ENCODE results near the gene APOB. TPM values are rescaled to one million over a fixed set of nuclear protein-coding genes. Genes with fewer than 3 reads are reported as not detected.

The APOB gene
- total RNA-seq, 1 donor, result not detected

- no peaks in the 10 kb centered on the region for H3K27me3 ChIP-seq (ENCODE audit: insufficient read depth, low read length)
- H3K4me1 ChIP-seq (ENCODE audit: insufficient read depth, low read length), result no peaks in the 10 kb centered on the region
- H3K4me3 ChIP-seq (ENCODE audit: low read length), result no peak overlapping the region
- H3K9me3 ChIP-seq (ENCODE audit: low read depth, low read length), result no peaks in the 10 kb centered on the region
Observed at GRCh38 chr2:21009662-21010225, 34.1 kb downstream of the APOB start.

- H3K4me3 ChIP-seq (ENCODE audit: low read length), result no peak overlapping the region
- H3K27me3 ChIP-seq (ENCODE audit: insufficient read depth, low read length), result no peaks in the 10 kb centered on the region
- no peaks in the 10 kb centered on the region for H3K4me1 ChIP-seq (ENCODE audit: insufficient read depth, low read length)
- H3K9me3 ChIP-seq (ENCODE audit: low read depth, low read length), result no peaks in the 10 kb centered on the region
Observed at GRCh38 chr2:21008790-21009661, 34.8 kb downstream of the APOB start.

- no peak overlapping the region for H3K4me3 ChIP-seq (ENCODE audit: low read length)
- no peaks in the 10 kb centered on the region for H3K27me3 ChIP-seq (ENCODE audit: insufficient read depth, low read length)
- no peaks in the 10 kb centered on the region for H3K9me3 ChIP-seq (ENCODE audit: low read depth, low read length)
- H3K4me1 ChIP-seq (ENCODE audit: insufficient read depth, low read length), result no peaks in the 10 kb centered on the region
Observed at GRCh38 chr2:21008014-21008789, 35.7 kb downstream of the APOB start.

GRCh38 chr2:21007129-21008013, 36.5 kb downstream of the APOB start:
- no peaks in the 10 kb centered on the region for H3K9me3 ChIP-seq (ENCODE audit: low read depth, low read length)
- no peaks in the 10 kb centered on the region for H3K27me3 ChIP-seq (ENCODE audit: insufficient read depth, low read length)
- no peak overlapping the region for H3K4me3 ChIP-seq (ENCODE audit: low read length)
- H3K4me1 ChIP-seq (ENCODE audit: insufficient read depth, low read length), result no peaks in the 10 kb centered on the region

GRCh38 chr2:21006423-21007128, 37.3 kb downstream of the APOB start:
- Histone ChIP-seq H3K27me3 (ENCODE audit: insufficient read depth, low read length) (no peaks in the 10 kb centered on the region), H3K4me3 (ENCODE audit: low read length) (no peak overlapping the region), H3K9me3 (ENCODE audit: low read depth, low read length) (no peaks in the 10 kb centered on the region), H3K4me1 (ENCODE audit: insufficient read depth, low read length) (no peaks in the 10 kb centered on the region)

DNA sequence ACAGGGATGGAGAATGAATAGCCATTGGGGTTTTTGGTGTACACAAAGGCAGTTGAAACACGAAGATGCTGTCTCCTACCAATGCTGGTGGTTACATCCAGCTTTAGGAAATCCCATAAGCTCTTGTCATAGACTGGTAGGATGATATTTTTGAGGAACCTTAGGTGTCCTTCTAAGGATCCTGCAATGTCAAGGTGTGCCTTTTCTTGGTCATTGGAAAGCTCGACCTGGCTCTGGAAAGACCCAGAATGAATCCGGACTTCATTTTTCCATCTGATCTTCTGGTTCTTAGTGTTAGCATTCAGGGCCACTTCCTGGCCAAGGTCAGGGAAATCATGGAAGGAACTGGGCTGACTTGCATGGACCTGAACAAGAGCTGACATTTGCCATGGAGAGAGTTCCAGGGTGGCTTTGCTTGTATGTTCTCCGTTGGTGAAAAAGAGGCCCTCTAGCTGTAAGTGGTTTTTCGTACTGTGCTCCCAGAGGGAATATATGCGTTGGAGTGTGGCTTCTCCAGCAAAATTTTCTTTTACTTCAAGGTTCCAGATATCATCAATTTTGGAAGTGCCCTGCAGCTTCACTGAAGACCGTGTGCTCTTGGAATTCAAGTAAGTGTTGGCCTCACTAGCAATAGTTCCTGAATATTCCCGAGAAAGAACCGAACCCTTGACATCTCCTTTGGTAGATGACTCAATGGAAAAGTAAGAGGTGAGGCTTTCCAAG, 38.0 kb downstream of the APOB start:
- Histone ChIP-seq H3K9me3 (ENCODE audit: low read depth, low read length) (no peaks in the 10 kb centered on the region), H3K4me1 (ENCODE audit: insufficient read depth, low read length) (no peaks in the 10 kb centered on the region), H3K27me3 (ENCODE audit: insufficient read depth, low read length) (no peaks in the 10 kb centered on the region), H3K4me3 (ENCODE audit: low read length) (no peak overlapping the region)

DNA sequence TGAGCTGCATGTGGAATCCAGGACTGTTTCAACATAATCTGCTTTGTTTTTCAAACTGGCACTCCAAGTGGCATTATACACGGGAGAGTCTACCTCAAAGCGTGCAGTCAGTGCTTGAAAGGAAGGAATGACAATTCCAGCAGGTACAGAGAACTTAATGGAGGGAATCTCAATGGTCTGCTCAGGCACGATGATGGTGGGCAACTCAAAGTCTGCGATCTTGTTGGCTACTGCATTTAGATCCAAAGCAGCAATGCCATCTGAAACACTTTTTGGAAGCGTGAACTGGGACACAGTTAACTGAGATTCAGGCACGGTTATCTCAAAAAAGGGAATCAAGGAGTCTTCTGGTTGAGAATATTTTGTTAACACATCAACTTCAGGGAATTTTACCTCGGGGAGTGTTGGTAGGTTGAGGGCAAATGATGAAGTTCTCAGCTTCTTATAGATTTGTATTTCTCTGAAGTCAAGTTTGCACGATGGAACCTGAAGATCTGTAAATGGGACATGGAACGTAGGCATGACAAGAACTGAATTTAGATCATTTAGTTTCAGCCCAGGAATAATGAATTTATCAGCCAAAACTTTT, 38.7 kb downstream of the APOB start:
- no peaks in the 10 kb centered on the region for H3K4me1 ChIP-seq (ENCODE audit: insufficient read depth, low read length)
- H3K27me3 ChIP-seq (ENCODE audit: insufficient read depth, low read length), result no peaks in the 10 kb centered on the region
- H3K9me3 ChIP-seq (ENCODE audit: low read depth, low read length), result no peaks in the 10 kb centered on the region
- no peak overlapping the region for H3K4me3 ChIP-seq (ENCODE audit: low read length)

DNA sequence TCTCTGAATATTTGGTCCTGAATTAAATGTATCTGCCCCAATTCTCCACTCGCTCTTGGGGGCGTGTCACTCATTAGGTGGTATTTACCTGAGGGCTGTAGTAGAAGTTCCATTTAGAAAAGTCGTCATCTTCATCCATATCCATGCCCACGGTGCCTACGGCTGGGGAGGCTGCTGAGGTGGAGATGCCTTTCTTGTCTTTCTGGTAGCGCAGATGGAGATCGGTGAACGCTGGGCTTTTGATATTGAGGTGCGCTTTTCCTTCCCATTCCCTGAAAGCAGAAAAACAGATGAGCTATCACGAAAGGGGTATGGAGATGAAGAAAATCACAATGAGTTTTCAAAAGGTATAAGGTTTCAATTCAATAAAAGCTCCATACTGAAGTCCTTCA, 39.7 kb downstream of the APOB start:
- Histone ChIP-seq H3K4me1 (ENCODE audit: insufficient read depth, low read length) (no peaks in the 10 kb centered on the region), H3K27me3 (ENCODE audit: insufficient read depth, low read length) (no peaks in the 10 kb centered on the region), H3K4me3 (ENCODE audit: low read length) (no peak overlapping the region), H3K9me3 (ENCODE audit: low read depth, low read length) (no peaks in the 10 kb centered on the region)

DNA sequence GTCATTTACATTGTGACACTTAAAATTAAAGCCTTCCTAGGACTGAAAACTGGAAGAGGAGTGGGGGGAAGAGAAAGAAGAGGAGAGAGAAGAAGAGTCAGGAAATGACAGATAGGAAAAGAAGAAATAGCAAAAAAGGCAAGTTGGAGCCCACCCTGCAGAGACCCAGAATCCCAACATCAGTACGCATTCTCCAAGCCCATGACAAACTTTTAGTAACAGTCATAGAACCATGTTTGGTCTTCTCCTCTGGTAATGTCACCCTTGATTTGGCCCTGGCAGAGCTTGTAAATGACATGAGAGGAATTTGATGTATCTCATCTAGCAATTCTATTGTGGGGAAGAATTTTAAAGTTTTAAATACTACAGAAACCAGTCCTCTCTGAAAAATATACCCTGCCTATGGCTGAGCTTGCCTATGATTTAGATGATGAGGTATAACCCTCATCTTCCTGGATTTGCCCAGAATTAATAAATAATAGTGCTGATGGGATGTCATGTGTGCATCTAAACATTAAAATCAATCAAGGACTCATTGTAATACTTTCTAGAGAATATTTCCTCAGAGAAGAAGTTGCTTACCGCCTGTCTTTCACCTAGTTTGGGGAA, 40.2 kb downstream of the APOB start:
- no peak overlapping the region for H3K4me3 ChIP-seq (ENCODE audit: low read length)
- H3K4me1 ChIP-seq (ENCODE audit: insufficient read depth, low read length), result no peaks in the 10 kb centered on the region
- H3K9me3 ChIP-seq (ENCODE audit: low read depth, low read length), result no peaks in the 10 kb centered on the region
- H3K27me3 ChIP-seq (ENCODE audit: insufficient read depth, low read length), result no peaks in the 10 kb centered on the region

DNA sequence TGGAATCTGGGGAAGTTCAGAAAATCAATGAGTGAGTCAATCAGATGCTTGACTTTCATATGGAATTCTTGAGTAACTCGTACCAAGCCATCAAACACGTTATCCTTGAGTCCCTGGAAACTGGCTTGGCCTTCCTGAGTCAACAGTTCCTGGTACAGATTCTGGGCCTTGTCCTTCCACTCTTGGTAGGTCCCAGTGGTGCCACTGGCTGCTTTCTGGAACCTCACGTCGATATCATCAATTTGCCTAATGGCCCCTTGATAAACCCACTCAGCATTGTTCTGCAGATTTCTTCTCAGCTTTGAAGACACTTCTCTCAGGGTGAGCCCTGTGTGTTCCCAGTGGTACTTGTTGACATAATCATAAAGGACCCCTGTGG, 41.1 kb downstream of the APOB start:
- H3K9me3 ChIP-seq (ENCODE audit: low read depth, low read length), result no peaks in the 10 kb centered on the region
- H3K4me1 ChIP-seq (ENCODE audit: insufficient read depth, low read length), result no peaks in the 10 kb centered on the region
- H3K4me3 ChIP-seq (ENCODE audit: low read length), result no peak overlapping the region
- no peaks in the 10 kb centered on the region for H3K27me3 ChIP-seq (ENCODE audit: insufficient read depth, low read length)

DNA sequence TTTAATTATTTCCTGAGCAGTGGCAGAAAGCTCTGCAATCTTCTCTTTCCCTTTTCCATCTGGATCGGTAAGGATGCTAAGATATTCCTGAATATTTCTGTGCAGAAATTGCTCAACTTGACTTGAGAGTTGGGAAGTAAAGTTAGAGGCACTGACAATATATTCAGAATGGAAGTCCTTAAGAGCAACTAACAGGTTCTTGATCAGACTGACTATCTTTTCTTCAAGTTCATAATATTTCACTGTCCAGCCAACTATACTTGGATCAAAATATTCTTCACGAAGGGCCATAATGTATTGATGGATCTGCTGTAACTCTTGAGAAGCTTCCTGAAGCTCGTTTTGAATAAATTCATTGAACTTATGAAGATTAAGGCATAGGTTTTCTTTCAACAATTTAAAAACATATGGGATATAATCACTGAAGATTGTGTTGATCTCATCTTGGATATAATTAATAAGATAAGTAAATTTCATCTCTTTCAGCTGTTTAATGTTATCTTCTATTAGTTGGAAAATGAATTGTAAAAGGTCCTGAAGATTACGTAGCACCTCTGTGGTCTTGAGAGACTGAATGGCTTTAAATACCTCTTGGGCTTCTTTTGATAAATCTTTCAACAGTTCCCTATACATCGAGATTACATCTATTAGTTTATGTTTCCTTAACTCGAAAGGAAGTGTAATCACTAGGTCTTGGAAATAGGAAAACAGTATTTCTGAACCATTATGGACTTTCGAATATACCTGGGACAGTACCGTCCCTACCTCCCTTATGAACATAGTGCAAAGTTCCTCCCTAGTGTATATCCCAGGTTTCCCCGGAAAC, 41.7 kb downstream of the APOB start:
- no peaks in the 10 kb centered on the region for H3K9me3 ChIP-seq (ENCODE audit: low read depth, low read length)

GRCh38 chr2:21001225-21001946, 42.5 kb downstream of the APOB start:
- no peaks in the 10 kb centered on the region for H3K9me3 ChIP-seq (ENCODE audit: low read depth, low read length)
- H3K27me3 ChIP-seq (ENCODE audit: insufficient read depth, low read length), result no peaks in the 10 kb centered on the region
- H3K4me3 ChIP-seq (ENCODE audit: low read length), result no peak overlapping the region
- H3K4me1 ChIP-seq (ENCODE audit: insufficient read depth, low read length), result no peaks in the 10 kb centered on the region

More for the DNA sequence above, 41.7 kb downstream of the APOB start:
- Histone ChIP-seq H3K4me3 (ENCODE audit: low read length) (no peak overlapping the region), H3K4me1 (ENCODE audit: insufficient read depth, low read length) (no peaks in the 10 kb centered on the region), H3K27me3 (ENCODE audit: insufficient read depth, low read length) (no peaks in the 10 kb centered on the region)
